Effector memory CD8-positive, alpha-beta T cell (primary cell): ENCODE results near the gene TTC23.

Experiments
- ATAC-seq: fragments of 150-1000 bp; cut with Tn5 transposase; replicated peaks from 2 replicates; pipeline ENCODE4 v1.10.0; 2021; ENCODE audit warnings: mild to moderate bottlenecking, moderate library complexity
- DNase-seq, 3 experiments: peaks; one replicate each; pipeline ENCODE4 v3.0.0; 2021
- H3K27ac Mint-ChIP-seq, 2 donors: one replicate each; pipeline ENCODE4 v1.8.0; 2022; ENCODE audit warnings: mild to moderate bottlenecking in 2 of 2, mixed read lengths in 2 of 2, moderate library complexity in 2 of 2
- H3K27me3 Mint-ChIP-seq, 2 donors: one replicate each; pipeline ENCODE4 v1.8.0; 2022; ENCODE audit warnings: mixed read lengths in 2 of 2
- H3K36me3 Mint-ChIP-seq: one replicate; pipeline ENCODE4 v1.8.0; 2022; ENCODE audit warnings: mild to moderate bottlenecking, moderate library complexity, mixed read lengths; ENCODE audit not compliant: insufficient read depth
- H3K4me1 Mint-ChIP-seq, 2 donors: one replicate each; pipeline ENCODE4 v1.8.0; 2022; ENCODE audit warnings: low read depth in 2 of 2, mixed read lengths in 2 of 2
- H3K4me3 Mint-ChIP-seq, 2 donors: one replicate each; pipeline ENCODE4 v1.8.0; 2022; ENCODE audit warnings: mild to moderate bottlenecking in 2 of 2, mixed read lengths in 2 of 2, moderate library complexity in 2 of 2
- H3K9me3 Mint-ChIP-seq, 2 donors: one replicate each; pipeline ENCODE4 v1.8.0; 2022; ENCODE audit warnings: mixed read lengths in 2 of 2

TTC23 gene

DNA sequence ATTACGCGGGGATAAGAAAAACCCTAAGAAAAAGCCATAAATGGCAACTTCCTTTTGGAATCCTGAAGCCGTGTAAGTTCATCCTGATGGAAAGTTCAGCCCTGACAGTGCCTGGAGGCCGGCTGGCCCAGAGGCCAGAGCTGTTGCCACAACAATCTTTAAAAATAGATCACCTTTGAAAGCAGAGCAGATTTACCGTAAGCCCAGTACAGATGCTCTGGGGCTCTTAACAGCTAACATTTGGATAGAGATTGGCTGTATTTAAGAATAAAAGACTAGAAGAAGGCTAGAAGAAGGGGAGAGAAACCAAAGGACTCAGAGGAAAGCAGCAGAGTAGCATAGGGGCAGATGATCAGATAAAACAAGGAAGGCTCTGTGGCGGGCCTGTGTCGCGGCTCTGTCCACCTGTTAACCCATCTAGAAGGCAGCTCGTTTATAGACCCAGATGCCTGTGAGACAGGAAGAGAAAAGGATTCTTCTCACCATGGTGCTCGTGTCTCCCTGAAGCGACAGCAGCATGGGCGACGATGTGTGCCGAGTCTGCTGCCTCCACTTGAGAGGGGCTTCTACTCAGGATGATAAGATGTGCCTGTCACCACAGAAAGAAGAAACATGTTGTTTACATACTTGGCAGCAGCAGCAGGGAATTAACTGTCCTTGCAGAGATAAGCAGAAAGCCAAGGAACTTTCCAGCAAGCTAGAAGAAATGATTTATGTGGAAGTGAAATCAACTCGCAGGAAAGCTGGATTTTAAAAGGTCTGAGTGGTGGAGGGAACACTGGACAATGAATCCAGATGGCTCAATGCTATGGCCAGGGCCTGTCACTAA lies 74.6 kb downstream of the TTC23 start:
- Mint-ChIP-seq H3K36me3 (no peaks in the 10 kb centered on the region), H3K4me3 (no peak overlapping the region), H3K27ac (no peak overlapping the region), H3K9me3 (no peaks in the 10 kb centered on the region), H3K27me3 (peaks cover 8 to 9% of the 10 kb centered on the region in 2 donors), H3K4me1 (no peaks in the 10 kb centered on the region)
- DNase-seq (no peak), ATAC-seq (no peak)

DNA sequence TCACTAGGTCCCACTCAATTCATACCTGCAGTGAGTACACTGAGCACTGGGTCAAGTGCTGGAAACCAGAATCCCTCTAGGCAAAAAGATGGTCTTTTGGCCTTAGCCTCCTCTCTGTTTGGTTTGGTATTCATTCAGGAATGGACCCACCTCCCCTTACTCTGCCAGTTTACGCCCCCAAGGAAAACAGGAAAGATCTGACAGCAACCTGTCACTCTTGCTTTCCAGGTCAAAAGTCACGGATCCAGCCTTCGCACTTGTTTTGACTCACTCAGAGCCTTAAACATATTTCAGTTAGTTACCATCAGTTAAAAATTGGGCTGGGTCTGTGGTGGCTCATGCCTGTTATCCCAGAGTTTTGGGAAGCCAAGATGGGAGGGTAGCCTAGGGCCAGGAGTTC lies 76.4 kb downstream of the TTC23 start:
- ATAC-seq (no peak), DNase-seq (no peak)
- Mint-ChIP-seq H3K4me3 (no peak overlapping the region), H3K4me1 (no peaks in the 10 kb centered on the region), H3K27ac (no peak overlapping the region), H3K27me3 (peaks cover 8 to 9% of the 10 kb centered on the region in 2 donors), H3K9me3 (no peaks in the 10 kb centered on the region), H3K36me3 (no peaks in the 10 kb centered on the region)

DNA sequence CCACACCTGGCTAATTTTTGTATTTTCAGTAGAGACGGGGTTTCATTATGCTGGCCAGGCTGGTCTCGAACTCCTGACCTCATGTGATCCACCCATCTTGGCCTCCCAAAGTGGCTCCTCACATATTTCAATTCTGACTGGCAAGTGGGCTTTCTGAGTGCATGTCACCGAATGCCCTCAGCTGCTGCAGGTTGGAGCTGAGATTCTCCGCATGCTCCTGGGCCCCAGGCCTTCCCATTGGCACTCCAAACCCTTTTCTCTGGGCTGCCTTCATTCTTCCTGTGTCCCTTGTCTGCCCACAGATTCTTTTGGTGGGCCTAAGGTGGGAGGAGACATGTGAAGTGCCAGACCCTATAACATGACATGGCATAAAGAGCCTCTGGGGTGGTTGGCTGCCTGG lies 77.2 kb downstream of the TTC23 start:
- ATAC-seq (no peak), DNase-seq (no peak)
- H3K27me3 Mint-ChIP-seq: peaks cover 8 to 9% of the 10 kb centered on the region in 2 donors
- no peak overlapping the region for H3K27ac Mint-ChIP-seq
- no peaks in the 10 kb centered on the region for H3K4me1 Mint-ChIP-seq
- H3K4me3 Mint-ChIP-seq: no peak overlapping the region
- H3K36me3 Mint-ChIP-seq: no peaks in the 10 kb centered on the region
- no peaks in the 10 kb centered on the region for H3K9me3 Mint-ChIP-seq

DNA sequence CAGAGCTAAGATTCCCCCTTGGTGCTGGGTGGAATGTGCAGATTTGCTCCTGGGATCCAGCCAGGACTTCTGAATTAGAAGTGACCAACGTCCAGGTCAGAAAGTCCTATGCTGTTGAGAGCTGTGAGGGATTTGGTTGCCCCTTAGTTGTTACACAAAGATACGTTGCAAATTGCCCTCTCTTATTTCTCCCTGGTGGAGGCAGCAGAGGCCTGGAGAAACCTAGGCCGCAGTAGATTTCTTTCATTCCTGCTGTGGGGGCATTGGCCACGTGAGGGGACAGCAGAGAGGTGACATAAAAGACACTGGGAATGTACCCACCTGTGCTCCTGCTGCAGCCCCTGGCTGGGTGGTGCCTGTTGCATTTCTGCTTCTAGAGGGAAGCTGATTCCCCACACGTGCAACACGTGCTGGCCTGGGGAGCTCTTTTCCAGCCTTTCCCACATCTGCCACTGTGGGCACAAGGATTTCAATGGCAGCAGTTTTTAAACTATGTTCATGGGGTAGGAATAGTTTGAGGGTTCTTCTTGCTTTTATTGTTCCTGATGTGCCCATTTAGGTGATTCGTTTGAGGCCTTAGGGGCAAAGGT lies 78.8 kb downstream of the TTC23 start:
- DNase-seq (no peak), ATAC-seq (no peak)
- H3K36me3 Mint-ChIP-seq: no peaks in the 10 kb centered on the region
- H3K9me3 Mint-ChIP-seq: no peaks in the 10 kb centered on the region
- no peaks in the 10 kb centered on the region for H3K4me1 Mint-ChIP-seq
- H3K27me3 Mint-ChIP-seq: peaks cover 8 to 9% of the 10 kb centered on the region in 2 donors
- H3K27ac Mint-ChIP-seq: no peak overlapping the region
- no peak overlapping the region for H3K4me3 Mint-ChIP-seq

DNA sequence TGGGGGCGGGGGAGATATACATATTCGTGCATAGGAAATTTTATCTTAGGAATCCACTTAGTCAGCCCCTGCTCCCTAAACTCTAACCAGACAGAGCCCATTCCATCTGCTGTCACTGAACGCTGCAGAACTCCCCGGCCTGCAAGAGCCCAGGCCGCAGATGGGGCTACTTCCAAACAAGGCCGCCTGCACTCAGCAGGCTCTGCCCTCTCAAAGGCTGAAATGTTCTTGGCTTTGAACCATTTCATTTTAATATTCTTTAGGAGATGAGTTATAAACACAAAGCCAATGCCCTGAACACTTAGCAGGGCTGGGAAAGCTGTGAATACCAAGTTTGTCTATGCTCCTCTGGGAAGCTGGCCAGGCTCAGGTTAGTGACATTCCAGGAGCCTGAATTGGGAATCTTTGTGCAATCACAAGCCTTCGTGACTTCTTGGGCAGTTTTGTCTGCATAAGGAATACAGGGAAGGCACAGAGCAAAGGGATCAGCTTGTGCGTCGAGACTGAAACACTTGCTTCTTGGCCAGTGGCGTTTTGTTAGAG lies 79.5 kb downstream of the TTC23 start:
- Mint-ChIP-seq H3K9me3 (no peaks in the 10 kb centered on the region), H3K27me3 (peaks cover 4 to 8% of the 10 kb centered on the region in 2 donors), H3K4me3 (no peak overlapping the region), H3K4me1 (no peaks in the 10 kb centered on the region), H3K27ac (no peak overlapping the region), H3K36me3 (no peaks in the 10 kb centered on the region)
- no peak for ATAC-seq
- no peak for DNase-seq

DNA sequence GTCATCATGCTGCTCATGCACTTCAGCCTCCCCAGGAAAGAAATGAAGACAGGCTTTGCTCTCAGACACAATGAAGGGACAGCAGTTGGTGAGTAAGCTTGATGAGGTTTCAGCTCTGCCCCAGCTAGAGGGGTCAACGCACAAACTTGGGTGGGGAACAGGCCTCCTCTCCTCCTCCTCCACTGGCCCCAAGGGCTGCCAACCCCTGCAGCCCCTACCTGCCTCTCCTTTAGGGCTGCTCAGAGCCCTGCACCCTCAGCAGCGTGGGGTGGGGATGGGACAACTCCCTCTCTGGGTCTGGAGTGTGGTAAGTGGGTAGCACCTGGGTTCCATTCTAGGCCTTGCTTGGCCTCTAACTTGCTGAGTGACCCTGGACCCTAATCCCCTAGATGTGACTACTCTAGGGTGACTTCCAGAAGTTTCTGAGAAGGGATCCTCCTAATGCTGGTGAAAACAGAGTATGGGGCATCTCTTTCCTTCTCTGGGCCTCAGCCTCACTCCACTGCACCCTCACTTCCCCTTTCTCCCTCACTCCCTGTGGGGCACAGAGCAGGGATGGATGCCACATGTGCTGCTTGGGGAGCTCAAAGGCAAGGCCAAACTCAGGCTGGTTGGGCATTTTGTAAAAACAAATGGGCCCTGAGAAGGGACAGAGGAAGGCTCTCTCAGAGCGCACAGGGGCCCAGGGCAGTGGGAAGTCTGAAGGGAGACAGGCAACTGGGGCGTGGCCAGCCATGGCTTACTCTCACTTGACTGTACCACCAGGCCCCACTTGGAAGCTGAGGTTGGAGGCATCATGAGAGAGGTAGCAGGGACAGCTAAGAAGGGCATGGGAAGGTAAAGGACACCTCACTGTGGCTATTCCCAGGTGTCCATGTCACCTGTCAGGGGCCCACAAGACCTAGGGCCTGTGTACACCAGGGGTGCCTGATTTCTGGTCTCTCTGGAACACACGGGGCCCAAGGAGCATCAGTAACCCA lies 80.5 kb downstream of the TTC23 start:
- H3K4me3 Mint-ChIP-seq: no peak overlapping the region
- H3K9me3 Mint-ChIP-seq: no peaks in the 10 kb centered on the region
- DNase-seq (no peak), ATAC-seq (no peak)
- H3K27ac Mint-ChIP-seq: no peak overlapping the region
- no peaks in the 10 kb centered on the region for H3K27me3 Mint-ChIP-seq
- no peaks in the 10 kb centered on the region for H3K36me3 Mint-ChIP-seq
- no peaks in the 10 kb centered on the region for H3K4me1 Mint-ChIP-seq

DNA sequence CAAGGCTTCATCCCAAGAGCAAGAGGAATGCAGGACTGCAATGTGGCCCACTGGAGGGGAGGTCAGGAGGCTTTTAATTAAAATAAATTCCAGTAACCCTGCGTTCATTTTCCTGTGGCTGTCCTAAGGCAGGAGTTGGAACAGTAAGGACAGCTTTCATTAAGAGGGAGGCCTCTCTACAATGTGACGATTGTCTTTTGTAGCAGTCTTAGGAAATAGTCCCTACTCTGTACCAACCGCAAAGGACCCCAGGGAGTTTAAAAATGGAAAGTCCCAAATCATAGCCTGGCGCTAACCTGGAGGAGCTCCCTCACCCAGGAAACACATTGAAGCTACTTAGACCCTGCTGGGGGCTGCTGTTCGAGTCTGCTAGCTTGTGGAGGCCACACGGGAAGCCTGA lies 81.7 kb downstream of the TTC23 start:
- H3K27me3 Mint-ChIP-seq: no peaks in the 10 kb centered on the region
- DNase-seq: no peak
- H3K27ac Mint-ChIP-seq: no peak overlapping the region
- no peak for ATAC-seq
- H3K9me3 Mint-ChIP-seq: no peaks in the 10 kb centered on the region
- no peaks in the 10 kb centered on the region for H3K36me3 Mint-ChIP-seq
- H3K4me1 Mint-ChIP-seq: no peaks in the 10 kb centered on the region
- H3K4me3 Mint-ChIP-seq: no peak overlapping the region

DNA sequence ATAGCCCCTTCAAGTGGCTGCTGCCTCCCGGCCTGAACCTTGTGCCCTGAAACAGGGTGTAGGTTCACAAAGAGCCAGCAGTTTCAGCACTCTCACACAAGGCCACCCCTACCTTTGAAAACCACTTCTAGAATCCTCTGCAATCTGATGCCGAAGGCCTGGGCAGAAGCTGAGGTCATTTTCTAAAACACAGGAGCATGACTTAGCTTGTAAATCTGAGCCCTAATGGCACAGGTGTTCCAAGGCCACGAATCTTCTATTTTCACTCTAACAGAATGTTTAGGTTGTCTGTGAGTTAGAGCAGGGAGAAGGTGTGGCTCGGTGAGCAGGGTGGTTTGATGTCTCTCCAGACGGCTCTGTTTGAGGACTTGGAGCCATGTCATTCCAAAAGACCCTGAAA lies 82.2 kb downstream of the TTC23 start:
- Mint-ChIP-seq H3K4me3 (no peak overlapping the region), H3K27me3 (no peaks in the 10 kb centered on the region), H3K27ac (no peak overlapping the region), H3K36me3 (no peaks in the 10 kb centered on the region), H3K4me1 (no peaks in the 10 kb centered on the region), H3K9me3 (no peaks in the 10 kb centered on the region)
- DNase-seq (no peak), ATAC-seq (no peak)

DNA sequence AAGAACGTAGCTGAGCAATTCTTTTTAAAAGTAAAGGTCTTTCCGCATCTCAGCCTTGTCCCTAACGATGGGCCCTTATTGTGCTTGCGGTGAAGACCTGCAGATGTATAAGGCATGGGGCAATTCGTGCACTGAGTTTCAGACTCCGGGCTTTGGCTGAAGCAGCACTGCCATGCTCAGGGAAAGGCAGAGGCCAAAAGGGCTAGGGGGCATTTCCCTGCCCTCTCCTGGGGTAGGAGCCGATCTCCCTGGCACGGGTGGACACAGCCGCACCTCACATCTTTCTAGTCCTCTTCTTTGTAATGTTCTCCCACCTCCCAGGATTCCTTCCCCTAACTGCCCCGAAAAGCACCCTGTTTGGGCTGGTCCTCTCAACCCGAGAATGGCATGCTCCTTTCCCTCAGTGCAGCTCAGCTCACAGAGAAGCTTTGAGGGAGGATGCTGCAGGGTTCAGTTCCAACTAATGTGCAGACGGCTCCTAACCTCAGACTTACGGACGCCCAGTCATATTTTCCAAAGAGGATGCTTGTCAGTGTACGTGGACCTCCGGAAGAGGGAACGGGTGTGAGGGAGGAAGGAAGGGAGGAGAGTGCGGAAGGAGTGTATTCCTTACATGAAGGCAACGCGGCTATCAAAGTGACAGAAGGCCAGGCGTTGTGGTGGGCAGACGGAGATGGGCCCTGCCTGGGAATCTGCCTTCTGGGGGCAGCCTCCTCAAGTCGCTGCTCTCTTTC lies 83.3 kb downstream of the TTC23 start:
- Mint-ChIP-seq H3K9me3 (no peaks in the 10 kb centered on the region), H3K4me1 (no peaks in the 10 kb centered on the region), H3K4me3 (no peak overlapping the region), H3K36me3 (no peaks in the 10 kb centered on the region), H3K27me3 (no peaks in the 10 kb centered on the region), H3K27ac (no peak overlapping the region)
- ATAC-seq (no peak), DNase-seq (no peak)

DNA sequence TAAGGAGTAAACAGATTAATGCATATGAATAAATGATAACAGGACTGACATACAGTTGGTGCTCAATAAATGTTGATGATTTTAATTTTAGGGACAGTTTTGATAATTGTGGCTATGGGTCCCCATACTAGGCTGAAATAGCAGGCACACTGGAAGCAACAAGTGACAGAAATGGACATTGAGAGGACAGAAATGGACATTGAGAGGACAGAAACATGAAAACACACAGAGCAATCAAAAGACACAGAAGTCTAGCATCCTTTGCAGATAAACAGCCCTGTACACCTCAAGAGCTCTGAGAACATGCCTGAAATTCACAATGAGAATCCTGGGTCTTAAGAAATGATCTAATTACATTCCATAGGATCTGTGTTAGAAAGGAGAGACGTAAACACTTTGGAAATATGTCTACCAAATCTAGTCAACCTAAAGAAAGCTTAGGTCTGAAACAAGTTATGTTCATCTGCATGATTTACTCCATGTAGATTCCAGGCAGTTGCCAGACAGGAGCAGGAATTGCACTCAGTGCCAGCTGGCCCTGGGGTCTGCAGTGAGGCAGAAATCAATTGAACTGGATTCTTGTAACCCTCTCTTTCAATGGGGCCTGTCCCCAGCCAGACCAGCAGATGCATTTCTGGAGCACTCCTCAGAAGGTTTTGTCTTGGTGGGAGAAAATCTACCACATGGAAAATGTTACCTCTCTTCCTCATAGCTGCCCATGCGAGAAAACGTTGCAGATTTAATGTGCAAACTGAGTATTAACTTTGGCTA lies 84.2 kb downstream of the TTC23 start:
- Mint-ChIP-seq H3K9me3 (no peaks in the 10 kb centered on the region), H3K27me3 (no peaks in the 10 kb centered on the region), H3K4me3 (no peak overlapping the region), H3K27ac (no peak overlapping the region), H3K4me1 (no peaks in the 10 kb centered on the region), H3K36me3 (no peaks in the 10 kb centered on the region)
- ATAC-seq (no peak), DNase-seq (no peak)

DNA sequence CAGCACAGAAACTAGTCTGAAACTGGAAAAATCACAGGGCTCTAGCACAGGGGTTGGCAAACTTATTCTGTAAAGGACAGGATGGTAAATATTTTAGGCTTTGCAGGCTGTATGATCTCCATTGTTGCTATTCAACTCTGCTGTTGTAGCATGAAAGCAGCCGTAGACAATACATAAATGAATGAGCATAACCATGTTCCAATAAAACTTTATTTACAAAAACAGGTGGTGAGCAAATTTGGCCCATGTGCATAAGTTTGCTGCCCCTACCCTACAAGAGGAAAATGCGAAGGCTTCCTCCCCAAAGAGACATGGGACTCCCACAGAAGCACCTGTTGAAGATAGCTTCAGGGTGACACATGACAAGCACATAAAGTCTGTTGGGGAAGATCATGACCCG lies 85.3 kb downstream of the TTC23 start:
- H3K36me3 Mint-ChIP-seq: no peaks in the 10 kb centered on the region
- no peak overlapping the region for H3K27ac Mint-ChIP-seq
- H3K4me1 Mint-ChIP-seq: no peaks in the 10 kb centered on the region
- no peaks in the 10 kb centered on the region for H3K27me3 Mint-ChIP-seq
- DNase-seq (no peak), ATAC-seq (no peak)
- no peak overlapping the region for H3K4me3 Mint-ChIP-seq
- H3K9me3 Mint-ChIP-seq: no peaks in the 10 kb centered on the region

DNA sequence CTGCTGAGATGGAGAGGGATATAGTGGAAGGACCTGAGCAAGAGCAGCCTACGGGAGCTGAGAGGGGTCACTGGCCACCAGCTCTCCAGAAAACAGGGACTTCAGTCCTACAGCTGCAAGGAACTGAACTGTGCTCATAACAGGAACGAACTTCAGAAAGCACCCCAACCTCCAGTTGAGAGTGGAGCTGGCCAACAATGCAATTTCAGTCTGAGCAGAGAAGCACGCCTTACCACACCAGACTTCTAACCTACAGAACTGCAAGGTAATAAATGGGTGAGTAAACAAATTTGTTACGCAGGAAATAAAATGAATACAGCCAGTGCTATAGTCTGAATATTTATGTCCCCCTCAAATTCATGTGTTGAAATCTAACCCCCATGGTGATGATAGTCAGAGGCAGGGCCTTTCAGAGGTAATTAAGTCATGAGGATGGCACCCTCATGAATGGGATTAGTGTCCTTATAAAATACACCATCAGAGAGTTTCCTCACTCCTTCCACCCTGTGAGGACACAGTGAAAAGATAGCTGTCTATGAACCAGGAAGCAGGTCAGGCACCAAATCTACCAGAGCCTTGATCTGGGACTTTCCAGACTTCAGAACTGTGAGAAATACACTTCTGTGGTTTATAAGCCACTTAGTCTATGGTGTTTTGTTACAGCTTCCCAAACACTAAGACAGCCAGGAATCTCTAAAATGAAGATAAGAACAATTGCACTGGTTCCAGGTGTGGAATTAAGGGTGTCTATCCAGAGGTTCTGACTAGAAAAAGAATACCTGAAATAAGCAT lies 85.9 kb downstream of the TTC23 start:
- H3K27me3 Mint-ChIP-seq: peaks cover 0 to under 1% of the 10 kb centered on the region in 2 donors
- H3K4me3 Mint-ChIP-seq: no peak overlapping the region
- ATAC-seq: peak; percentile 36
- H3K9me3 Mint-ChIP-seq: no peaks in the 10 kb centered on the region
- H3K27ac Mint-ChIP-seq: no peak overlapping the region
- H3K4me1 Mint-ChIP-seq: no peaks in the 10 kb centered on the region
- no peak for DNase-seq
- H3K36me3 Mint-ChIP-seq: no peaks in the 10 kb centered on the region
